Neural progenitor cell (in vitro differentiated cells): Measurements from ENCODE around the gene SLC15A1. TPM values are rescaled to one million over a fixed set of nuclear protein-coding genes. Genes with fewer than 3 reads are reported as not detected.

Experiments used
- DNase-seq: peaks from one replicate; pipeline ENCODE4 v3.0.0-alpha.2; 2016; ENCODE audit warnings: low spot score
- H2AFZ ChIP-seq: fragments of 200-600 bp; sonication (generic); replicated peaks from 2 replicates; pipeline ENCODE4 v1.6.1; 2016; ENCODE audit warnings: antibody characterized with exemption
- H3F3A ChIP-seq: fragments of 200-600 bp; sonication (generic); 2 replicates; pipeline ENCODE4 v1.6.1; 2016; ENCODE audit warnings: antibody characterized with exemption, low read depth
- H3K27ac ChIP-seq: fragments of 200-600 bp; sonication (generic); 2 replicates; pipeline ENCODE4 v1.5.1; 2016; ENCODE audit warnings: mild to moderate bottlenecking
- H3K27me3 ChIP-seq: fragments of 200-600 bp; sonication (generic); 2 replicates; pipeline ENCODE4 v1.6.1; 2016; ENCODE audit warnings: mild to moderate bottlenecking, moderate library complexity
- H3K36me3 ChIP-seq: fragments of 200-600 bp; sonication (generic); 2 replicates; pipeline ENCODE4 v1.5.1; 2016
- H3K4me1 ChIP-seq: fragments of 200-600 bp; sonication (generic); 2 replicates; pipeline ENCODE4 v1.6.1; 2016; ENCODE audit warnings: mixed run types
- H3K4me2 ChIP-seq: fragments of 200-600 bp; sonication (generic); 2 replicates; pipeline ENCODE4 v1.6.1; 2016
- H3K4me3 ChIP-seq: fragments of 200-600 bp; sonication (generic); 2 replicates; pipeline ENCODE4 v1.5.1; 2016
- H3K79me2 ChIP-seq: fragments of 200-600 bp; sonication (generic); 2 replicates; pipeline ENCODE4 v1.6.1; 2016; ENCODE audit warnings: low read depth
- H3K9ac ChIP-seq: fragments of 200-600 bp; sonication (generic); 2 replicates; pipeline ENCODE4 v1.6.1; 2016
- H3K9me3 ChIP-seq: fragments of 200-600 bp; sonication (generic); 2 replicates; pipeline ENCODE4 v1.5.1; 2016; ENCODE audit warnings: low read depth
- H4K20me1 ChIP-seq: fragments of 200-600 bp; sonication (generic); 2 replicates; pipeline ENCODE4 v1.6.1; 2016; ENCODE audit warnings: low read depth
- H3K27ac Mint-ChIP-seq: 3 replicates; pipeline ENCODE4 v1.8.0; 2021; ENCODE audit warnings: mixed read lengths
- H3K27me3 Mint-ChIP-seq: 2 replicates; pipeline ENCODE4 v1.8.0; 2022; ENCODE audit warnings: low read depth, mild to moderate bottlenecking, inconsistent platforms, moderate library complexity, mixed read lengths; ENCODE audit not compliant: insufficient read depth
- H3K36me3 Mint-ChIP-seq: 3 replicates; pipeline ENCODE4 v1.8.0; 2021; ENCODE audit warnings: mixed read lengths
- H3K4me1 Mint-ChIP-seq: 3 replicates; pipeline ENCODE4 v1.8.0; 2021; ENCODE audit warnings: mixed read lengths
- H3K4me3 Mint-ChIP-seq: 3 replicates; pipeline ENCODE4 v1.8.0; 2021; ENCODE audit warnings: mild to moderate bottlenecking, moderate library complexity, mixed read lengths
- H3K9me3 Mint-ChIP-seq: 3 replicates; pipeline ENCODE4 v1.8.0; 2020; ENCODE audit warnings: mixed read lengths
- EZH2 ChIP-seq: fragments of 200-600 bp; sonication (generic); IDR thresholded peaks from 2 replicates; pipeline ENCODE4 v1.6.1; 2017; ENCODE audit warnings: antibody characterized with exemption, mild to moderate bottlenecking, moderate library complexity
- EZH2phosphoT487 ChIP-seq: fragments of 200-600 bp; sonication (generic); IDR thresholded peaks from 2 replicates; pipeline ENCODE4 v1.6.1; 2017; ENCODE audit warnings: antibody characterized with exemption
- total RNA-seq: library from RNA; depleted of rRNA; stranded (reverse); fragments of >200 nt; gene quantifications from 2 replicates; pipeline ENCODE4 v1.2.3, GENCODE V29; 2015; ENCODE audit warnings: low replicate concordance
- TF ChIP-seq, protein P1 (sequence below): fragments of 200-600 bp; sonication (generic); IDR thresholded peaks from 2 replicates; pipeline ENCODE4 v1.5.1; 2017; ENCODE audit warnings: antibody characterized with exemption, mild to moderate bottlenecking

Gene SLC15A1
- total RNA-seq, 1 donor from 2014 or later: not detected

DNA sequence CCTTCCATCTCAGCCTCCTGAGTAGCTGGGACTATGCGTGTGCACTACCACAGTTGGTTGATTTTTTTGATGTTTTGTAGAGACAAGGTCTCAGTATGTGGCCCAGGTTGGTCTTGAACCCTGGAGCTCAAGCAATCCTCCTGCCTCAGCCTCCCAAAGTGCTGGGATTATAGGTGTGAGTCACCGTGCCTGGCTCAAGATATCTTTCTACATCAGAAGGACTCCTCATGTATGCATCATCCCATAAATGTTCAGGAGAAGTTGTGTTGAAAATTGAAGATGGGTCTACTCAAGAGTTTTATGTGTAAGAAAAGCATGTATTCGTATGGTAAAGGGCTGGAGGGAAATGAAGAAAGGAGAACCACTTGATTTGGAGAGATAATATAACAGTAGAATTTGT, 103.8 kb downstream of the SLC15A1 start:
- peaks cover 3% of the 10 kb centered on the region for H3K9me3 Mint-ChIP-seq
- Histone ChIP-seq H2AFZ (no peak overlapping the region), H3K9me3 (no peaks in the 10 kb centered on the region), H3K79me2 (no peaks in the 10 kb centered on the region), H3F3A (no peaks in the 10 kb centered on the region), H3K4me1 (no peaks in the 10 kb centered on the region), H3K36me3 (no peaks in the 10 kb centered on the region), H3K9ac (no peak overlapping the region), H4K20me1 (no peaks in the 10 kb centered on the region), H3K4me2 (no peak overlapping the region), H3K27ac (no peak overlapping the region), H3K4me3 (no peak overlapping the region), H3K27me3 (no peaks in the 10 kb centered on the region)
- no peak for TF ChIP-seq EZH2
- no peak for TF ChIP-seq EZH2phosphoT487
- TF ChIP-seq, protein P1, sequence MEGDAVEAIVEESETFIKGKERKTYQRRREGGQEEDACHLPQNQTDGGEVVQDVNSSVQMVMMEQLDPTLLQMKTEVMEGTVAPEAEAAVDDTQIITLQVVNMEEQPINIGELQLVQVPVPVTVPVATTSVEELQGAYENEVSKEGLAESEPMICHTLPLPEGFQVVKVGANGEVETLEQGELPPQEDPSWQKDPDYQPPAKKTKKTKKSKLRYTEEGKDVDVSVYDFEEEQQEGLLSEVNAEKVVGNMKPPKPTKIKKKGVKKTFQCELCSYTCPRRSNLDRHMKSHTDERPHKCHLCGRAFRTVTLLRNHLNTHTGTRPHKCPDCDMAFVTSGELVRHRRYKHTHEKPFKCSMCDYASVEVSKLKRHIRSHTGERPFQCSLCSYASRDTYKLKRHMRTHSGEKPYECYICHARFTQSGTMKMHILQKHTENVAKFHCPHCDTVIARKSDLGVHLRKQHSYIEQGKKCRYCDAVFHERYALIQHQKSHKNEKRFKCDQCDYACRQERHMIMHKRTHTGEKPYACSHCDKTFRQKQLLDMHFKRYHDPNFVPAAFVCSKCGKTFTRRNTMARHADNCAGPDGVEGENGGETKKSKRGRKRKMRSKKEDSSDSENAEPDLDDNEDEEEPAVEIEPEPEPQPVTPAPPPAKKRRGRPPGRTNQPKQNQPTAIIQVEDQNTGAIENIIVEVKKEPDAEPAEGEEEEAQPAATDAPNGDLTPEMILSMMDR: no peak
- H3K4me1 Mint-ChIP-seq: peaks cover 2% of the 10 kb centered on the region
- H3K27me3 Mint-ChIP-seq: peaks cover 3% of the 10 kb centered on the region
- H3K36me3 Mint-ChIP-seq: no peaks in the 10 kb centered on the region
- H3K4me3 Mint-ChIP-seq: no peak overlapping the region
- no peak for DNase-seq
- no peak overlapping the region for H3K27ac Mint-ChIP-seq

DNA sequence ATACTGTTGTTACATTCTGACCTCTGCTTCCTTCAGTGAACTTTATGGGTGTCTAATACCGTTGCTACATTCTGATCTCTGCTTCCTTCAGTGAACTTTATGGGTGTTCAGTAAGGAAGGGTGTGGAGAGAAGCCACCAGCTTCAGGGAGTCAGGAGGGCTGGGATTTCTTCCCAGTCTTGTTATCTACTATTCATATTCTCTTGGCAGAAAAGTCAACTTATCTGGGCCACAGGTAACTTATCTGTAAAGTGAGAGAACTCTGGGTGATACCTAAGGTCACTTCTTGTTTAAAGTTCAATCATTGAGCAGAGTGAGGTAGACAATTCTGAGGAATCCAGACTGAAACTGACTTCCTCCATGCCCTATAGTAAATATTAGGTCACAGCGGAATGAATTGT, 104.3 kb downstream of the SLC15A1 start:
- no peaks in the 10 kb centered on the region for H3K36me3 Mint-ChIP-seq
- H3K9me3 Mint-ChIP-seq: peaks cover 3% of the 10 kb centered on the region
- H3K4me2 ChIP-seq: no peak overlapping the region
- no peaks in the 10 kb centered on the region for H3K4me1 ChIP-seq
- no peaks in the 10 kb centered on the region for H3K4me1 Mint-ChIP-seq
- H4K20me1 ChIP-seq: no peaks in the 10 kb centered on the region
- no peak overlapping the region for H3K27ac ChIP-seq
- H3K27me3 Mint-ChIP-seq: peaks cover 3% of the 10 kb centered on the region
- H3K36me3 ChIP-seq: no peaks in the 10 kb centered on the region
- H3K27me3 ChIP-seq: no peaks in the 10 kb centered on the region
- no peaks in the 10 kb centered on the region for H3K79me2 ChIP-seq
- no peak overlapping the region for H3K27ac Mint-ChIP-seq
- no peak overlapping the region for H2AFZ ChIP-seq
- TF ChIP-seq, protein P1: no peak
- no peak for TF ChIP-seq EZH2phosphoT487
- TF ChIP-seq EZH2: no peak
- no peak overlapping the region for H3K9ac ChIP-seq
- H3K4me3 ChIP-seq: no peak overlapping the region
- no peaks in the 10 kb centered on the region for H3F3A ChIP-seq
- H3K4me3 Mint-ChIP-seq: no peak overlapping the region
- no peaks in the 10 kb centered on the region for H3K9me3 ChIP-seq
- DNase-seq: no peak

DNA sequence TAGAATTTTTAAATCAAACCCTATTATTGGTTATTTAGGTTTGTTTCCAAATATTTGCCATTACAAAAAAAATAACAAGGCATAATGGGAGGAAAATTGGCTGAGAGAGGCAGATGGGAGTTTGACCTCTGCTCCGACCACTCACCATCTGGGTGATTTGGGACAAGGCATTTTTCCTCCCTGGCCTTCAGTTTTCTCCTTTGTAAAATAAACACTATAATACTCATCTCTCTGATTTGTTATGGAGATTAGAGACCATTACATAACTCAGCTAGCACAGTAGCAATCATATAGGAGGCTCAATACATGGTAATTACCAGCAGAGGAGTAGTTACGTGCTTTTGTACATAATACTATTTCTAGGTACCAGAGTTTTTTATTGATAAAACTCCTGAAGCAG, 105.4 kb downstream of the SLC15A1 start:
- H3K79me2 ChIP-seq: no peaks in the 10 kb centered on the region
- no peaks in the 10 kb centered on the region for H3K4me1 ChIP-seq
- H3K4me1 Mint-ChIP-seq: no peaks in the 10 kb centered on the region
- no peak overlapping the region for H3K4me3 ChIP-seq
- no peaks in the 10 kb centered on the region for H3K36me3 ChIP-seq
- no peaks in the 10 kb centered on the region for H4K20me1 ChIP-seq
- no peak for DNase-seq
- H3K9me3 ChIP-seq: no peaks in the 10 kb centered on the region
- no peaks in the 10 kb centered on the region for H3K27me3 ChIP-seq
- no peak for TF ChIP-seq EZH2phosphoT487
- TF ChIP-seq, protein P1: no peak
- TF ChIP-seq EZH2: no peak
- no peak overlapping the region for H3K4me3 Mint-ChIP-seq
- H3K27ac ChIP-seq: no peak overlapping the region
- no peak overlapping the region for H3K27ac Mint-ChIP-seq
- H3F3A ChIP-seq: no peaks in the 10 kb centered on the region
- H3K9ac ChIP-seq: no peak overlapping the region
- peaks cover 3% of the 10 kb centered on the region for H3K9me3 Mint-ChIP-seq
- no peaks in the 10 kb centered on the region for H3K36me3 Mint-ChIP-seq
- H3K4me2 ChIP-seq: no peak overlapping the region
- no peaks in the 10 kb centered on the region for H3K27me3 Mint-ChIP-seq
- H2AFZ ChIP-seq: no peak overlapping the region
